ENCODE data around the gene ATRN. TPM values are rescaled to one million over a fixed set of nuclear protein-coding genes. Genes with fewer than 3 reads are reported as not detected.

The ATRN gene
- polyA plus RNA-seq, 1 donor (not counting 4 experiments of a cell fraction or from before 2014, with no cell fraction given) = 49.9 TPM

- Histone ChIP-seq H3K9me3 (ENCODE audit: control insufficient read depth, low read depth, low read length) (no peaks in the 10 kb centered on the region), H3K9ac (ENCODE audit: control insufficient read depth, extremely low read depth, insufficient read depth, low read length) (no peak overlapping the region), H3K27ac (ENCODE audit: control insufficient read depth, insufficient read depth, low read length) (no peak overlapping the region), H3K9me1 (ENCODE audit: control insufficient read depth, extremely low read depth, insufficient read depth, low read length) (no peaks in the 10 kb centered on the region), H2AFZ (ENCODE audit: control insufficient read depth, low read length) (no peak overlapping the region), H3K36me3 (ENCODE audit: control insufficient read depth in 2 of 2, extremely low read depth in 1 of 2, insufficient read depth in 2 of 2, low read length in 2 of 2) (peaks cover 0 to 5% of the 10 kb centered on the region in 2 experiments), H3K4me2 (ENCODE audit: control insufficient read depth, extremely low read depth, insufficient read depth, low read depth, low read length) (no peak overlapping the region), H3K4me3 (ENCODE audit: control insufficient read depth in 2 of 3, extremely low read depth in 1 of 3, insufficient read depth in 2 of 3, low read depth in 1 of 3, low read length in 3 of 3) (no peak overlapping the region), H3K27me3 (ENCODE audit: control insufficient read depth, extremely low read depth, insufficient read depth, low read length) (no peaks in the 10 kb centered on the region), H3K4me1 (ENCODE audit: control insufficient read depth, extremely low read depth, insufficient read depth, low read length) (peaks cover 9% of the 10 kb centered on the region), H3K79me2 (ENCODE audit: control insufficient read depth, insufficient read depth, low read length) (peaks cover 44% of the 10 kb centered on the region), H4K20me1 (ENCODE audit: control insufficient read depth, extremely low read depth, insufficient read depth, low read length) (no peaks in the 10 kb centered on the region)
- no peak for FAIRE-seq
- DNase-seq (ENCODE audit: low read depth, low spot score) = no peak
- dilution Hi-C loops (cut with MboI; ENCODE audit: extremely low pct_ligation_motif_present, low sequenced_read_pairs) = no loop called here
- no peak for TF ChIP-seq CTCF (optimal IDR thresholded peaks at IDR 0.05 in 1 of 3, IDR thresholded peaks at IDR 0.05 in 1 of 3, conservative IDR thresholded peaks at IDR 0.05 in 1 of 3; ENCODE audit: extremely low read depth in 1 of 3, insufficient read depth in 2 of 3, low read length in 3 of 3)
- no peak for TF ChIP-seq EZH2 (IDR thresholded peaks at IDR 0.05; ENCODE audit: low read length)
Measured at GRCh38 chr20:3477861-3478544, 7.2 kb downstream of the ATRN start.

GRCh38 chr20:3479025-3479424 is 8.2 kb downstream of the ATRN start:
- no peak for TF ChIP-seq CTCF (optimal IDR thresholded peaks at IDR 0.05 in 1 of 3, IDR thresholded peaks at IDR 0.05 in 1 of 3, conservative IDR thresholded peaks at IDR 0.05 in 1 of 3; ENCODE audit: extremely low read depth in 1 of 3, insufficient read depth in 2 of 3, low read length in 3 of 3)
- TF ChIP-seq EZH2 (IDR thresholded peaks at IDR 0.05; ENCODE audit: low read length) = no peak
- Histone ChIP-seq H4K20me1 (ENCODE audit: control insufficient read depth, extremely low read depth, insufficient read depth, low read length) (no peaks in the 10 kb centered on the region), H3K36me3 (ENCODE audit: control insufficient read depth in 2 of 2, extremely low read depth in 1 of 2, insufficient read depth in 2 of 2, low read length in 2 of 2) (no peaks in the 10 kb centered on the region), H3K79me2 (ENCODE audit: control insufficient read depth, insufficient read depth, low read length) (peaks cover 38% of the 10 kb centered on the region), H3K27ac (ENCODE audit: control insufficient read depth, insufficient read depth, low read length) (no peak overlapping the region), H3K9ac (ENCODE audit: control insufficient read depth, extremely low read depth, insufficient read depth, low read length) (no peak overlapping the region), H3K9me1 (ENCODE audit: control insufficient read depth, extremely low read depth, insufficient read depth, low read length) (no peaks in the 10 kb centered on the region), H3K4me3 (ENCODE audit: control insufficient read depth in 2 of 3, extremely low read depth in 1 of 3, insufficient read depth in 2 of 3, low read depth in 1 of 3, low read length in 3 of 3) (no peak overlapping the region), H3K9me3 (ENCODE audit: control insufficient read depth, low read depth, low read length) (no peaks in the 10 kb centered on the region), H3K4me2 (ENCODE audit: control insufficient read depth, extremely low read depth, insufficient read depth, low read depth, low read length) (no peak overlapping the region), H3K27me3 (ENCODE audit: control insufficient read depth, extremely low read depth, insufficient read depth, low read length) (no peaks in the 10 kb centered on the region), H2AFZ (ENCODE audit: control insufficient read depth, low read length) (no peak overlapping the region), H3K4me1 (ENCODE audit: control insufficient read depth, extremely low read depth, insufficient read depth, low read length) (peaks cover 18% of the 10 kb centered on the region)
- dilution Hi-C loops (cut with MboI; ENCODE audit: extremely low pct_ligation_motif_present, low sequenced_read_pairs) = no loop called here
- DNase-seq (ENCODE audit: low read depth, low spot score) (no peak), FAIRE-seq (no peak)

Data from keratinocyte (primary cell).